NCI-H226 (cell line): Measurements from ENCODE around the gene FCMR.
"Not testable (repeated sequence)": the region's sequence is repeated elsewhere in the genome, so short reads cannot be mapped to it uniquely, and the experiment has no call there.

Experiments used
- DNase-seq: peaks from one replicate; pipeline ENCODE4 v3.0.0-alpha.2; 2015

FCMR gene

DNA sequence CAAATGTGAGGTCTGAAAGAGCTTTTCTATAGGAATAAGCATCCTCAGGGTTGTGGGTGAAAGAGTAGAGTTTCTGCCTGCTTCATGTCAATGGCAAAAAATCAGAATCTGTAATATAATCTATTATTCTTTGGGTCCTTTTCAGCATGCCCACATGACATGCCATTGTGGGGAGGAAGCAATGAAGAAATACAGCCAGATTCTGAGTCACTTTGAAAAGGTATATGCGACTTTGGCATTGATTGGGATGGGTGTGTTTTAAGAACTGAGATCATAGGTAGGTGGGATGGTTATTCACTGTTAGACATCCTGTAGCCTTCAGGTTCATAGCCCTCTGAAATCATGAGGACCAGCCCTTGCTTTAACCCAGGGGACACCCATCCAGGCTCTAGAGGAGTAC is 54.5 kb downstream of the FCMR start:
- no peak for DNase-seq

DNA sequence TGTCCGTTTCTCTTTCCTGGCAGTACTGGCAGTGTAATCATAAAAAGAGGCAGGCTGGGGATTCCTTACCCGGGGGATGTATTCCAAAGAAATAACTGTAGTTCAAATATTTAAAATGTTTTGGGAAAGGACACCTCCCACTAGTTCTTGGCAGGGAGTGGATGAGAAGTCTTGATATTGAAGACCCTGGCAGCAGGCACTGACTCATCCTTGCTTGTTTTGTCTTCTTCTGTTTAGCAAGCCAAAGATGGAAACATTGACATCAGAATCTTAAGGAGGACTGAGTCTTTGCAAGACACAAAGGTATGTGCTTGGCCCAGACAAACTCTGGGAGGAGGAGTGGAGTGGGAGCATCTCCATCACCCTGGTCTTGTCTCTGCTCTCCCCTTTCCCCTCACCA is 55.7 kb downstream of the FCMR start:
- peak; percentile 88 for DNase-seq

DNA sequence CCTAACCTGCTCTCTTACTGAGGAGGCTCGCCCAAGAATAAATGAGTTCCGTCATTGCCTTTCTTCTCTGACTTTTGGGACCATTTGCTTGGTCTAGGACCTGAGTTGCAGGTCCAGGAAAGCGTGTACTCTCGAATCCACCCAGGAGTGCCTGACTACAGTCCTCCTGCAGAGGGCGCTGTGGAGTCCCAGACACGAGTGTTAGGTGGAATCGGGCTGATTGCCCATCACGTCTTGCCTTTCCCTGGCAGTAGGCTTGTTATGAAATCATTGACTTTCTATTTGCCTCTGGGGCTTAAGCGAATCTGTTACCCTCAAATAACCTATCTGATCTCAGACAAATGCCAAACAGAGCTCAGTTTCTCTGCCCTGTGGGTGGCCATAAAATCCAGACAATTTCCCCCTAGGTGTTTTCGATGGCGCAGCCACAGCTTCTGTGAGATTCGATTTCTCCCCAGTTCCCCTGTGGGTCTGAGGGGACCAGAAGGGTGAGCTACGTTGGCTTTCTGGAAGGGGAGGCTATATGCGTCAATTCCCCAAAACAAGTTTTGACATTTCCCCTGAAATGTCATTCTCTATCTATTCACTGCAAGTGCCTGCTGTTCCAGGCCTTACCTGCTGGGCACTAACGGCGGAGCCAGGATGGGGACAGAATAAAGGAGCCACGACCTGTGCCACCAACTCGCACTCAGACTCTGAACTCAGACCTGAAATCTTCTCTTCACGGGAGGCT is 56.6 kb downstream of the FCMR start, which contains the start of gene IL20:
Gene IL20, plus strand, starts transcription at position 685 of the 733 bp plus-strand sequence. CDS start 230 bp downstream, outside the sequence.
- DNase-seq = peak; percentile 82

DNA sequence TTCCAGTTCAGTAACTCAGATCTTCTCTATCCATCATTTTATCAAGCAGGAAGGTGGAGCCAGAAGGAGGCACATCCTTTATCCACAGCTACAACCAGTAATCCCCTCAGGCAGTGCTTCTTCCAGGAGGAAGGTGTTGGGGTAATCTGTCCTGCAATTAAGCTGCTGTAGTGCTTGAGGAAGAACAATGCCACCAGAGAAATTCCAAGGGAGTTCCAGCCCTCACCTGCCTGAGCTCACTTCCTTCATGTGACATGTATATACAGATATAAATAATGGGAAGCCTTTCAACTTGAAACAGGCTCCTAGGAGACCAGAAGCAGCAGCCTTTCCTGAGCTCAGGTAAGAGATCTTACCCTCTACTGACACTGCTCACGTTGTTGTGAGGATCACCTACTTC is 58.5 kb downstream of the FCMR start:
- DNase-seq = no peak

DNA sequence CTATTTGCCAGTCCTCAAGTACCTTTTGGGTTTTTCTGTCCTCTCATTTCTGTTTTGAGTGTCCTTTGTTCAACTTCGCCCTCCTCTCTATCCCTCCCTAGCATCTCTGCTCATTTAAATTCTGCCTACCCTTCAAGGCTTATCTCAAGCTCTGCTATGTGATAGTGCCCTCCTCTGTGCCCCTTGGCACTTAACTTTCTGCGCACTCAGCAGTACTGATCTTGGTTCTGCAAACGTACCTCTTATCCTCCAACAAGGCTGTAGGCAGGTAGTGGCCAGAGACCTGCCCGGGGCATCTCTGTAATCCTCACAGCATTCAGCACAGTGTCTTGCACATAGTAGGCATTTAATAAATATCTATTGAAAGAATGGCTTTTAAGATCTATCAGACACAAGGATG is 61.6 kb downstream of the FCMR start:
- no peak for DNase-seq

DNA sequence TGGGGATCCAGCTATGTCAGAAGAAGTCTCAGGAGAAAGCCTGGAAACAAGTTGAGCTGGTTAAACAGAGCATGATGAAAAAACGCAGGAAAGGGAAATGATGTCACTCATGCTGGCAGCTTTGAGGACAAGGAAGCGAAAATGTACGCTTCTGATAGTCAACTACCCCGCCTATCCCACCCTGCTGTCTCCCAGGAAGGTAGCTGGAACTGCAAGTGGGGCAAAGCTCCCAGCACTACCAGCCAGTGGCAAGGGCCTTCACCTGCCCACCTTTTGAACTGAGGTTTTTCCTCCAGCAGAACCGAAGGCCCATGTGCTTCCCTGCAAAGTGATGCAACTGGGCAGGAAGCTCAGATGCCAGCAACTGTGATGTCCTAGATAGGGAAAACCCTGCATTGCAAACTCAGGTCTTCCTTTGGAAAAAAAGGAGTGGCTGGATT is 62.6 kb downstream of the FCMR start:
- no peak for DNase-seq

DNA sequence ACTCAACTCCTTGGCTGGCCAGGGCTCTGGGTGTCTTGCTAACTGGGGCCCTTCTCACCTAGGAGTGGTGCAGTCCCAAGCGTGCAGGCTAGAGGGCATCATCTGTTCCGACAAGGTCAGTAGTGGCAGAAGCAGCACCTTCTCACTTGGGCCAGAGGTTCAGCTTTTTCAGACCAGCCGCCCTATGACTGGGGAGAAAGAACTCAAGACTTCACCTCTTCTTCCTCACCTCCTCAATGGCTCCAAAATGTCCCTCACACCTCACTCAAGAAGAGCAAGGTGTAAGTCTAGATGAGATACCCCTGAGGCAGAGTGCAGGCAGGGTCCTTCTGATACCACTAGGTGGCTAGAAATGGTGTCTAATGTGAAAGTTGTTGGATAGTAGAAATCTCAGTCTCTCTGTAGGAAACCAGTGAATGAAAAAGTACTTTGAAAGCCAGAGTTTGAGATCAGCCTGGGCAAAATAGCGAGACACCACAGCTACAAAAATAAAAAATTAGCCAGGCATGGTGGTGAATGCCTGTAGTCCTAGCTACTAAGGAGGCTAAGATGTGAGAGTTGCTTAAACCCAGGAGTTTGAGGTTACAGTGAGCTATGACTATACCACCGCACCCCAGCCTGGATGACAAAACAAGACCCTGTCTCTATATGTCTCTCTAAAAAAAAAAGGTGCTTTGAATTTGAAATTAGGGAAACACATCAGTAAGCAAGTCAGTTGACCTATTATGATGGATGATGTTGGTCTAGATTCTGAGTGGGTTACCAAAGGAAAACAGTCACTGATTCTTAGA is 64.9 kb downstream of the FCMR start:
- no peak for DNase-seq

DNA sequence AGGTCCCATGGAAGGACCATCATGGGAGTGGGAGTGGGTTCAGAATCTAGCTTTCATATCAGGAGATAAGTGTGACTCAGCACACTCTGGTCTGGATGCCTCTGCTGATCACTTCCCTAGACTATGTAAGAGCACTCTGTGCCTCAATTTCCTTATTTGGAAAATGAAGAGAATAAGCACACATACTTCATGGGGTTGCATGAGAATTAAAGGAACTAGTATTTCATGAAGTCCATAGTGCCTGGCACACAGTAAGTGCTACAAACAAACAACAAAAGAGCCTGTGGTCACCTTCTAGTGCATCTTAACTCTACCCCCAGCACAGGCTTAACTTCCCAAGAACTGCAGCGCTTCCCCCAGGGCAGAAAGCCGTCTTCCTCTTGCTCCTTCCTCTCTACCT is 65.9 kb downstream of the FCMR start:
- no peak for DNase-seq

DNA sequence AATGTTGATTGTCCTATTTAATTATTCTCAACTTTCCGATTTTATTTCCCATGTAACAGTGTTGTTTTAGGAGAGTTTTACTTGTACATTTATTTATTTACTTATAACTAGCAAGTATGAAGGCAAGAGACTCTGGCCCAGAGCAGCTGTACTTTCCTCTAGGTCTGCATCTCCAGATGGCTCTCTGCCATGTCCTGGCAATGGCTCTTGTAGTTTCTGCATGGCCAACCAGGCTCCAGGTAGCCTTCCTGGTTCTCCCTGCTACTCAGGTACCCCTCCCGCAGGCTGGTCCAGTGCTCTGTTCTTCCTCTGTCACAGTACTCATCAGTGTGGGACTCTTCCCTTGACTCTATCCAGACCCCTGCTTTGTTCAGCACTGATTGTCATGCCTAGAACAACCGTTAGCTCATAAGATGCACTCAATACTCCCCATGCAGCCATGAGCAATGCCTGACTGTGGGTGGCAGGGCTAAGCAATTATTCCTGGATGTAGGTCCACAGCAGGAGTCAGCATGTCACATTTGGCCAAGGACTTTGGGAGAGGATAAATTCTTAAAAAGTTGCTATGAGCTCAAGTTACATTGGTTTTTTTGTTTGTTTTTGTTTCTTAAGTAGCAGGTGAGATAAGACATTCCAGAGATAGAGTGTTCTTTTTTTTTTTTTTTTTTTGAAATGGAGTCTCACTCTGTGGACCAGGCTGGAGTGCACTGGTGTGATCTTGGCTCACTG is 67.2 kb downstream of the FCMR start:
- DNase-seq = peak; percentile 45

DNA sequence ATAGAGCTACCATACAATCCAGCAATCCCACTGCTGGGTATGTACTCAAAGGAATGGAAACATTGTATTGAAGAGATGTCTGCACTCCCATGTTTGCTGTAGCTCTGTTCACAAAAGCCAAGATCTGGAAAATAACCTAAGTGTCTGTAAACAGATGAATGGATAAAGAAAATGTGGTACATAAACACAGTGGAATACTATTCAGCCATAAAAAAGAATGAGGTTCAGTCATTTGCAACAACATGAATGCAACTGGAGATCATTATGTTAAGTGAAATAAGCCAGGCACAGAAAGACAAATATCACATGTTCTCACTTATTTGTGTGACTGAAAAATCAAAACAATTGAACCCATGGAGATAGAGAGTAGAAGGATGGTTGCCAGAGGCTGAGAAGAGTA is 68.0 kb downstream of the FCMR start:
- DNase-seq = not testable (repeated sequence)
